ENCODE results near the gene TARP.

DNA sequence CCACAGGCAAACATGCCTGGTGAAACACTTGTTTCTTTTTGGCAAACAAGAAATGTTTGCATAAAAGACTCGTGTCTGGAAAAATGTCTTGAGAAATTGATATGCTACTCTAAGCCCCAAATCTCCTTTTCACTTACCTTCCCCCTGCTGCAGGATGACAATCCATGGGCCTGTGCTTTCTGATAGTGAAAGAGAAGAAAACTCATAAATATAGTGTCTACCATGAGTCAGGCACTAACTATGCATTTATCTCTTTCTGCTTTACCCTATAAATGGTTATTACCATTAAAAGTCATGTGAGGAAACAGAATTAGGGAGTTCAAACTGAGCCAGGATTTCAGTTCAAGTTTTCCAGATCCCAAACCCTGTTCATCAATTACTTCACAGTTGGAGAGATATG, 6.6 kb upstream of the TARP start:
- no peak for TF ChIP-seq SIN3A (IDR thresholded peaks at IDR 0.05; ENCODE audit: borderline replicate concordance, low read depth, low read length)
- no peak for TF ChIP-seq TAF1 (IDR thresholded peaks at IDR 0.05; ENCODE audit: borderline replicate concordance, low read depth, low read length)
- no peak for TF ChIP-seq SMC3 (IDR thresholded peaks at IDR 0.05; ENCODE audit: low read depth, low read length)
- TF ChIP-seq, protein P1, sequence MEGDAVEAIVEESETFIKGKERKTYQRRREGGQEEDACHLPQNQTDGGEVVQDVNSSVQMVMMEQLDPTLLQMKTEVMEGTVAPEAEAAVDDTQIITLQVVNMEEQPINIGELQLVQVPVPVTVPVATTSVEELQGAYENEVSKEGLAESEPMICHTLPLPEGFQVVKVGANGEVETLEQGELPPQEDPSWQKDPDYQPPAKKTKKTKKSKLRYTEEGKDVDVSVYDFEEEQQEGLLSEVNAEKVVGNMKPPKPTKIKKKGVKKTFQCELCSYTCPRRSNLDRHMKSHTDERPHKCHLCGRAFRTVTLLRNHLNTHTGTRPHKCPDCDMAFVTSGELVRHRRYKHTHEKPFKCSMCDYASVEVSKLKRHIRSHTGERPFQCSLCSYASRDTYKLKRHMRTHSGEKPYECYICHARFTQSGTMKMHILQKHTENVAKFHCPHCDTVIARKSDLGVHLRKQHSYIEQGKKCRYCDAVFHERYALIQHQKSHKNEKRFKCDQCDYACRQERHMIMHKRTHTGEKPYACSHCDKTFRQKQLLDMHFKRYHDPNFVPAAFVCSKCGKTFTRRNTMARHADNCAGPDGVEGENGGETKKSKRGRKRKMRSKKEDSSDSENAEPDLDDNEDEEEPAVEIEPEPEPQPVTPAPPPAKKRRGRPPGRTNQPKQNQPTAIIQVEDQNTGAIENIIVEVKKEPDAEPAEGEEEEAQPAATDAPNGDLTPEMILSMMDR (IDR thresholded peaks at IDR 0.05), result no peak
- no peak for TF ChIP-seq RAD21 (IDR thresholded peaks at IDR 0.05; ENCODE audit: low read length)
- no peak for TF ChIP-seq MXI1 (IDR thresholded peaks at IDR 0.05; ENCODE audit: low read depth, low read length)
- TF ChIP-seq NFIC (IDR thresholded peaks at IDR 0.05; ENCODE audit: borderline replicate concordance), result no peak
- no peak for TF ChIP-seq FOXJ3 (CRISPR knock-in tag; IDR thresholded peaks at IDR 0.05)
- no peak for TF ChIP-seq POLR2AphosphoS5 (IDR thresholded peaks at IDR 0.05; ENCODE audit: low read depth, low read length)
- TF ChIP-seq, protein P2, sequence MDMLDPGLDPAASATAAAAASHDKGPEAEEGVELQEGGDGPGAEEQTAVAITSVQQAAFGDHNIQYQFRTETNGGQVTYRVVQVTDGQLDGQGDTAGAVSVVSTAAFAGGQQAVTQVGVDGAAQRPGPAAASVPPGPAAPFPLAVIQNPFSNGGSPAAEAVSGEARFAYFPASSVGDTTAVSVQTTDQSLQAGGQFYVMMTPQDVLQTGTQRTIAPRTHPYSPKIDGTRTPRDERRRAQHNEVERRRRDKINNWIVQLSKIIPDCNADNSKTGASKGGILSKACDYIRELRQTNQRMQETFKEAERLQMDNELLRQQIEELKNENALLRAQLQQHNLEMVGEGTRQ (IDR thresholded peaks at IDR 0.05; ENCODE audit: borderline replicate concordance, low read depth, low read length), result no peak
- TF ChIP-seq EZH2phosphoT487 (IDR thresholded peaks at IDR 0.05; ENCODE audit: borderline replicate concordance, low read depth), result no peak
- no peak for TF ChIP-seq TEAD4 (IDR thresholded peaks at IDR 0.05; ENCODE audit: borderline replicate concordance, insufficient read depth)
